ENCODE results near the gene CYP26A1.

- TF ChIP-seq, protein P1, sequence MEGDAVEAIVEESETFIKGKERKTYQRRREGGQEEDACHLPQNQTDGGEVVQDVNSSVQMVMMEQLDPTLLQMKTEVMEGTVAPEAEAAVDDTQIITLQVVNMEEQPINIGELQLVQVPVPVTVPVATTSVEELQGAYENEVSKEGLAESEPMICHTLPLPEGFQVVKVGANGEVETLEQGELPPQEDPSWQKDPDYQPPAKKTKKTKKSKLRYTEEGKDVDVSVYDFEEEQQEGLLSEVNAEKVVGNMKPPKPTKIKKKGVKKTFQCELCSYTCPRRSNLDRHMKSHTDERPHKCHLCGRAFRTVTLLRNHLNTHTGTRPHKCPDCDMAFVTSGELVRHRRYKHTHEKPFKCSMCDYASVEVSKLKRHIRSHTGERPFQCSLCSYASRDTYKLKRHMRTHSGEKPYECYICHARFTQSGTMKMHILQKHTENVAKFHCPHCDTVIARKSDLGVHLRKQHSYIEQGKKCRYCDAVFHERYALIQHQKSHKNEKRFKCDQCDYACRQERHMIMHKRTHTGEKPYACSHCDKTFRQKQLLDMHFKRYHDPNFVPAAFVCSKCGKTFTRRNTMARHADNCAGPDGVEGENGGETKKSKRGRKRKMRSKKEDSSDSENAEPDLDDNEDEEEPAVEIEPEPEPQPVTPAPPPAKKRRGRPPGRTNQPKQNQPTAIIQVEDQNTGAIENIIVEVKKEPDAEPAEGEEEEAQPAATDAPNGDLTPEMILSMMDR (IDR thresholded peaks at IDR 0.05), result no peak
- no peak for TF ChIP-seq POLR2AphosphoS5 (IDR thresholded peaks at IDR 0.05)
Measured at GRCh38 chr10:93110472-93111146, 36.9 kb downstream of the CYP26A1 start.
